Measurements from ENCODE around the gene NOS1AP. TPM values are rescaled to one million over a fixed set of nuclear protein-coding genes. Genes with fewer than 3 reads are reported as not detected.

Gene NOS1AP
- total and polyA plus RNA-seq, 4 donors = 0.97 to 4.8 (median 3.0) TPM

- whole genome bisulfite sequencing, 2 donors = 69 to 71% methylated on average over 9 of the region's 9 CpGs
- Histone ChIP-seq H3K36me3 (ENCODE audit: control insufficient read depth in 1 of 2, insufficient read depth in 2 of 2, low read length in 1 of 2) (no peaks in the 10 kb centered on the region), H3K4me1 (ENCODE audit: control insufficient read depth in 1 of 2, insufficient read depth in 2 of 2, low read length in 2 of 2) (no peaks in the 10 kb centered on the region), H3K27ac (ENCODE audit: low read depth in 1 of 2, low read length in 2 of 2) (no peak overlapping the region), H3K27me3 (ENCODE audit: control insufficient read depth in 1 of 2, insufficient read depth in 2 of 2, low read length in 1 of 2) (no peaks in the 10 kb centered on the region), H3K4me3 (ENCODE audit: low read length in 2 of 2) (no peak overlapping the region), H3K9me3 (ENCODE audit: control insufficient read depth, low read length) (no peaks in the 10 kb centered on the region)
- ATAC-seq (ENCODE audit: low FRiP score) (no peak), DNase-seq (no peak)
- intact Hi-C loops (cut with DNase I) = no loop called here
Measured at GRCh38 chr1:162175379-162176081, 106.0 kb downstream of the NOS1AP start.

DNA sequence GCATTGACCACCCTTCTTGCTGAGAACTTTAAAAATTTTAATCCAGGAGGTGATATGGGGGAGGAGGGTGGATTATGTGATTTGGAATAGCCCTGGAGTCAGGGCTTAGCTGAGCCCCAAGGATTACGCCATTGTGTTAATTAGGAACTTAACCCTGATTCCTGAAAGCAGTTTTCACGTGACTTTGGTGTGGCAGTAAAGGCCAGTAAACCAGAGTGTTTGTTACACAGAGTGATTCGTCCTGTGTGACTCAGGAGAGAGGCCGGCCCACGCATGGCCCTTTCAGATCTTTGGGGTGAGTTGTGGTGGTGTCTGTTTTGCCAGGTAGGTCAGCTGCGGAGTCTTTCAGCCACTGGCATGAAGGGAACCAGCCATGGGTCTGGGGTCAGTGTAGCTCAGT lies 107.6 kb downstream of the NOS1AP start:
- ATAC-seq (ENCODE audit: low FRiP score) = no peak
- H3K36me3 ChIP-seq (ENCODE audit: control insufficient read depth in 1 of 2, insufficient read depth in 2 of 2, low read length in 1 of 2) = no peaks in the 10 kb centered on the region
- no peak for DNase-seq
- H3K27ac ChIP-seq (ENCODE audit: low read depth in 1 of 2, low read length in 2 of 2) = no peak overlapping the region
- no peaks in the 10 kb centered on the region for H3K4me1 ChIP-seq (ENCODE audit: control insufficient read depth in 1 of 2, insufficient read depth in 2 of 2, low read length in 2 of 2)
- intact Hi-C loops (cut with DNase I) = no loop called here
- H3K9me3 ChIP-seq (ENCODE audit: control insufficient read depth, low read length) = no peaks in the 10 kb centered on the region
- WGBS, 2 donors = 93 to 95% methylated on average over 6 of the region's 6 CpGs
- H3K27me3 ChIP-seq (ENCODE audit: control insufficient read depth in 1 of 2, insufficient read depth in 2 of 2, low read length in 1 of 2) = no peaks in the 10 kb centered on the region
- no peak overlapping the region for H3K4me3 ChIP-seq (ENCODE audit: low read length in 2 of 2)

DNA sequence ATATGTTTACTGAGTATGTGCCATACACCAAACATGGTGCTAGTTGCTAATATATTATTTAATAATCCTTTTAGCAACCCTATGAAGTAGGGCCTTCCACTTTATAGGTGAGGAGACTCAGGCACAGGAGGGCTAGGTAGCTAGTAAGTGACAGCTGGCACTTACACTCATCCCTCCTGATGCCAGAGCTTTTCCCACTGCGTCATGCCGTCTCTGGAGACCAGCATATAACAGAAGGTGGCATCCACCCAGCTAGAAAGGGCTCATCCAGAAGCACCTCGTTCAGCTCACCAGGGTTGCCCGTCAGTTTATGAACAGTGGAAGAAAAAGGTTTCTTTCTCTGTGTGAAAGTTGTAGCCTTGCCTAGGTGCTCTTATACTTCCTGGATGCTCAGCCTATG lies 108.9 kb downstream of the NOS1AP start:
- intact Hi-C loops (cut with DNase I) = no loop called here
- H3K27ac ChIP-seq (ENCODE audit: low read depth in 1 of 2, low read length in 2 of 2) = no peak overlapping the region
- DNase-seq (no peak), ATAC-seq (ENCODE audit: low FRiP score) (no peak)
- no peaks in the 10 kb centered on the region for H3K9me3 ChIP-seq (ENCODE audit: control insufficient read depth, low read length)
- H3K36me3 ChIP-seq (ENCODE audit: control insufficient read depth in 1 of 2, insufficient read depth in 2 of 2, low read length in 1 of 2) = no peaks in the 10 kb centered on the region
- no peaks in the 10 kb centered on the region for H3K27me3 ChIP-seq (ENCODE audit: control insufficient read depth in 1 of 2, insufficient read depth in 2 of 2, low read length in 1 of 2)
- no peak overlapping the region for H3K4me3 ChIP-seq (ENCODE audit: low read length in 2 of 2)
- H3K4me1 ChIP-seq (ENCODE audit: control insufficient read depth in 1 of 2, insufficient read depth in 2 of 2, low read length in 2 of 2) = no peaks in the 10 kb centered on the region
- WGBS, 2 donors = 86 to 88% methylated on average over 4 of the region's 4 CpGs

GRCh38 chr1:162179121-162179520 lies 109.6 kb downstream of the NOS1AP start:
- Histone ChIP-seq H3K4me3 (ENCODE audit: low read length in 2 of 2) (no peak overlapping the region), H3K27me3 (ENCODE audit: control insufficient read depth in 1 of 2, insufficient read depth in 2 of 2, low read length in 1 of 2) (no peaks in the 10 kb centered on the region), H3K27ac (ENCODE audit: low read depth in 1 of 2, low read length in 2 of 2) (no peak overlapping the region), H3K36me3 (ENCODE audit: control insufficient read depth in 1 of 2, insufficient read depth in 2 of 2, low read length in 1 of 2) (no peaks in the 10 kb centered on the region), H3K4me1 (ENCODE audit: control insufficient read depth in 1 of 2, insufficient read depth in 2 of 2, low read length in 2 of 2) (no peaks in the 10 kb centered on the region), H3K9me3 (ENCODE audit: control insufficient read depth, low read length) (no peaks in the 10 kb centered on the region)
- ATAC-seq (ENCODE audit: low FRiP score) (no peak), DNase-seq (no peak)
- intact Hi-C loops (cut with DNase I) = no loop called here
- WGBS, 2 donors = 91 to 92% methylated on average over 4 of the region's 4 CpGs

DNA sequence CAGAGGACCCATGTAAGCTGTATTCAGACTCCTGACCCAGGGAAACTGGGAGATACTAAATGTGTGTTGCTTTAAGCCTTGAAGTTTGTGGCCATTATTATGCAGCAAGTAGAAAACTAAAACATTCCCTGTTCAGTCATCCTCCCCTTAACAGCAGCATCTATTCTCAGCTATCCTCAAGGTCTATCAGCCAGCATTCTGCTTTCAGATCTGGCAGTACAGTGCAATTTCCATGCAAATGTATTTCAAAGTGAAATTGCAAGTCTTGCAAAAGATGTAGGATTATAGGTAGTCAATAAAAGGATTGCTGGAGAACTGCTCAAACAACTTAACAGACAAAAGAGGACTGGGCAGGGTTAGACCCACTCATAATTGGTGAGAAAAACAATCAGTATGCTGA lies 111.3 kb downstream of the NOS1AP start:
- no peak overlapping the region for H3K27ac ChIP-seq (ENCODE audit: low read depth in 1 of 2, low read length in 2 of 2)
- intact Hi-C loops (cut with DNase I) = no loop called here
- DNase-seq (no peak), ATAC-seq (ENCODE audit: low FRiP score) (no peak)
- no peaks in the 10 kb centered on the region for H3K9me3 ChIP-seq (ENCODE audit: control insufficient read depth, low read length)
- no peak overlapping the region for H3K4me3 ChIP-seq (ENCODE audit: low read length in 2 of 2)
- H3K27me3 ChIP-seq (ENCODE audit: control insufficient read depth in 1 of 2, insufficient read depth in 2 of 2, low read length in 1 of 2) = no peaks in the 10 kb centered on the region
- H3K4me1 ChIP-seq (ENCODE audit: control insufficient read depth in 1 of 2, insufficient read depth in 2 of 2, low read length in 2 of 2) = peaks cover 0 to 2% of the 10 kb centered on the region in 2 donors
- H3K36me3 ChIP-seq (ENCODE audit: control insufficient read depth in 1 of 2, insufficient read depth in 2 of 2, low read length in 1 of 2) = no peaks in the 10 kb centered on the region

- Histone ChIP-seq H3K27me3 (ENCODE audit: control insufficient read depth in 1 of 2, insufficient read depth in 2 of 2, low read length in 1 of 2) (no peaks in the 10 kb centered on the region), H3K27ac (ENCODE audit: low read depth in 1 of 2, low read length in 2 of 2) (no peak overlapping the region), H3K4me3 (ENCODE audit: low read length in 2 of 2) (no peak overlapping the region), H3K36me3 (ENCODE audit: control insufficient read depth in 1 of 2, insufficient read depth in 2 of 2, low read length in 1 of 2) (no peaks in the 10 kb centered on the region), H3K9me3 (ENCODE audit: control insufficient read depth, low read length) (no peaks in the 10 kb centered on the region), H3K4me1 (ENCODE audit: control insufficient read depth in 1 of 2, insufficient read depth in 2 of 2, low read length in 2 of 2) (peaks cover 0 to 2% of the 10 kb centered on the region in 2 donors)
- 92 to 93% methylated on average over 4 of the region's 4 CpGs for WGBS, 2 donors
- no peak for ATAC-seq (ENCODE audit: low FRiP score)
- no peak for DNase-seq
- intact Hi-C loops (cut with DNase I) = no loop called here
Measured at GRCh38 chr1:162182090-162182489, 112.6 kb downstream of the NOS1AP start.

DNA sequence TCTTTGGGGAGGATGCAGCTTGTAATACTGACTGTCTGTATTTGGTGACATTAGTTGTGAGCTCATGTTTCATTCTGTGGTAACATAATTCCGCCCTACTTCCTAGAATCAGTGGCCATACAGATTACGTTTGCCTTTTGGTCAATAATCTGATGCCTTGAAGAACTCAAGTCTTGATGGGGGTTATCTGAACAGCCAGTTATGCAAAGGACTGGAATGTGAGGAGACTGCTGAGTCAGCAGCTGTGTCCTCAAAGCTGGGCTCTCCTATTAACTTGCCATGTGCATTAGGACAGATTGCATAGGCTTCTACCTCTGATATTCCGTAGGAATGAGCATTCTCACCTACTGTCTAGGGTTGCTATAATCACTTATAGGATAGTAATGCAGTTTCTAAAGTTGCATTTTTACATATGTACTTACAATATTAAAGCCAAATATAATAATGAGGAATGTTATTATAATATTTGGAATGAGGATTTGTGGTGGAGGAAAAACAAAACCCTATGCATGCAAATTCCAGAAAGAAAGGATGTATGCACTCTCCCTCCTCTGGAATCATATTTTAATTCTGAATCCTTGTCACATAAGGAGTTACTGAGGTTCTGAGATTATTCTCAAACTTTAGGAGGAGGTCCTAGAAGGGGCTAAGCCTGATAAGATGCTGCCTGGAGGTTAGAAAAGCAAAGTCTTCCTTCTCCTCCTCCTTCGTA lies 116.0 kb downstream of the NOS1AP start:
- Histone ChIP-seq H3K4me1 (ENCODE audit: control insufficient read depth in 1 of 2, insufficient read depth in 2 of 2, low read length in 2 of 2) (peaks cover 0 to 3% of the 10 kb centered on the region in 2 donors), H3K27ac (ENCODE audit: low read depth in 1 of 2, low read length in 2 of 2) (no peak overlapping the region), H3K4me3 (ENCODE audit: low read length in 2 of 2) (no peak overlapping the region), H3K36me3 (ENCODE audit: control insufficient read depth in 1 of 2, insufficient read depth in 2 of 2, low read length in 1 of 2) (no peaks in the 10 kb centered on the region), H3K9me3 (ENCODE audit: control insufficient read depth, low read length) (no peaks in the 10 kb centered on the region), H3K27me3 (ENCODE audit: control insufficient read depth in 1 of 2, insufficient read depth in 2 of 2, low read length in 1 of 2) (no peaks in the 10 kb centered on the region)
- intact Hi-C loops (cut with DNase I) = no loop called here
- no peak for DNase-seq
- no peak for ATAC-seq (ENCODE audit: low FRiP score)
- WGBS, 2 donors = 65 to 70% methylated on average over 4 of the region's 4 CpGs

DNA sequence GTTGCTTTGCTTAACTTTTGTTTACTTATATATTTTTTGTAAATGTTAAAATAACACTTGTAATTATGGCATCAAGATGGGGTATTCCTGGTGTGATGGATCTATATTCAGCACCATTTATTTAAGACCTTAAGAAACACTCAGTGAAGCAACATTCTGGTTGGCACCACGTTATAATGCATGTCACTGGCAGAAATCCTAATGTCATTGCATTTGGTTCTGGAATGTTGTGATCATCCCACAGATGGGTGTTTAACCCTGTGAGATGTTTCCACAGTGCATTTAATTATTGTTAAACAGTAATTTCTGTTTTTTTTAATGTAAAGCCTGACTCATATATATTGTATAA lies 116.5 kb downstream of the NOS1AP start:
- no peaks in the 10 kb centered on the region for H3K9me3 ChIP-seq (ENCODE audit: control insufficient read depth, low read length)
- WGBS, 2 donors = 43 to 50% methylated on average over 1 of the region's 1 CpG
- H3K36me3 ChIP-seq (ENCODE audit: control insufficient read depth in 1 of 2, insufficient read depth in 2 of 2, low read length in 1 of 2) = no peaks in the 10 kb centered on the region
- H3K27ac ChIP-seq (ENCODE audit: low read depth in 1 of 2, low read length in 2 of 2) = no peak overlapping the region
- DNase-seq = no peak
- H3K4me1 ChIP-seq (ENCODE audit: control insufficient read depth in 1 of 2, insufficient read depth in 2 of 2, low read length in 2 of 2) = peaks cover 0 to 3% of the 10 kb centered on the region in 2 donors
- ATAC-seq (ENCODE audit: low FRiP score) = no peak
- H3K4me3 ChIP-seq (ENCODE audit: low read length in 2 of 2) = no peak overlapping the region
- intact Hi-C loops (cut with DNase I) = no loop called here
- no peaks in the 10 kb centered on the region for H3K27me3 ChIP-seq (ENCODE audit: control insufficient read depth in 1 of 2, insufficient read depth in 2 of 2, low read length in 1 of 2)

GRCh38 chr1:162186406-162186805 lies 116.9 kb downstream of the NOS1AP start:
- intact Hi-C loops (cut with DNase I) = no loop called here
- ATAC-seq (ENCODE audit: low FRiP score) (no peak), DNase-seq (no peak)
- Histone ChIP-seq H3K36me3 (ENCODE audit: control insufficient read depth in 1 of 2, insufficient read depth in 2 of 2, low read length in 1 of 2) (no peaks in the 10 kb centered on the region), H3K27me3 (ENCODE audit: control insufficient read depth in 1 of 2, insufficient read depth in 2 of 2, low read length in 1 of 2) (no peaks in the 10 kb centered on the region), H3K4me3 (ENCODE audit: low read length in 2 of 2) (no peak overlapping the region), H3K4me1 (ENCODE audit: control insufficient read depth in 1 of 2, insufficient read depth in 2 of 2, low read length in 2 of 2) (peaks cover 0 to 3% of the 10 kb centered on the region in 2 donors), H3K9me3 (ENCODE audit: control insufficient read depth, low read length) (no peaks in the 10 kb centered on the region), H3K27ac (ENCODE audit: low read depth in 1 of 2, low read length in 2 of 2) (no peak overlapping the region)
- 43 to 49% methylated on average over 2 of the region's 2 CpGs for WGBS, 2 donors

All from aorta (tissue), 5 donors.